Ascending aorta (tissue), 2 donors: ENCODE measurements around the gene SDK1. TPM values are rescaled to one million over a fixed set of nuclear protein-coding genes. Genes with fewer than 3 reads are reported as not detected.

Experiments
- DNase-seq, 2 donors: peaks; one replicate each; pipeline ENCODE4 v3.0.0-alpha.2; 2019; ENCODE audit warnings: low spot score in 2 of 2
- H3K27ac ChIP-seq, 2 donors: fragments of 200-600 bp; sonication (generic); one replicate each; pipeline ENCODE4 v1.5.1; 2016 to 2017; ENCODE audit warnings: mild to moderate bottlenecking in 1 of 2
- H3K27me3 ChIP-seq: fragments of 200-600 bp; sonication (generic); one replicate; pipeline ENCODE4 v1.5.1; 2017
- H3K36me3 ChIP-seq, 2 donors: fragments of 200-600 bp; sonication (generic); one replicate each; pipeline ENCODE4 v1.5.1; 2016
- H3K4me1 ChIP-seq, 2 donors: fragments of 200-600 bp; sonication (generic); one replicate each; pipeline ENCODE4 v1.5.1; 2016 to 2017; ENCODE audit warnings: mild to moderate bottlenecking in 1 of 2
- H3K4me3 ChIP-seq, 2 donors: fragments of 200-600 bp; sonication (generic); one replicate each; pipeline ENCODE4 v1.5.1; 2016 to 2017; ENCODE audit warnings: mild to moderate bottlenecking in 1 of 2
- H3K9me3 ChIP-seq, 2 donors: fragments of 200-600 bp; sonication (generic); one replicate each; pipeline ENCODE4 v1.5.1; 2016
- CTCF ChIP-seq, 3 experiments: fragments of 200-600 bp in 2 of 3; fragments of 450-650 bp in 1 of 3; sonication (generic) in 2 of 3; IDR thresholded peaks; one replicate each; pipeline ENCODE4 v1.5.1; 2016 to 2019; ENCODE audit warnings: antibody characterized with exemption in 3 of 3, mild to moderate bottlenecking in 1 of 3, moderate library complexity in 1 of 3
- intact Hi-C: fragments of 100-400 bp; cut with DNase I; formaldehyde crosslinking; loops from one replicate; pipeline ENCODE4 v1.15.1; 2023
- total RNA-seq: library from RNA; depleted of rRNA; stranded (reverse); fragments of >200 nt; gene quantifications from one replicate; pipeline ENCODE4 v1.1.0, GENCODE V29; 2016

SDK1 gene
- total RNA-seq, 1 donor from 2014 or later: 13.3 TPM

DNA sequence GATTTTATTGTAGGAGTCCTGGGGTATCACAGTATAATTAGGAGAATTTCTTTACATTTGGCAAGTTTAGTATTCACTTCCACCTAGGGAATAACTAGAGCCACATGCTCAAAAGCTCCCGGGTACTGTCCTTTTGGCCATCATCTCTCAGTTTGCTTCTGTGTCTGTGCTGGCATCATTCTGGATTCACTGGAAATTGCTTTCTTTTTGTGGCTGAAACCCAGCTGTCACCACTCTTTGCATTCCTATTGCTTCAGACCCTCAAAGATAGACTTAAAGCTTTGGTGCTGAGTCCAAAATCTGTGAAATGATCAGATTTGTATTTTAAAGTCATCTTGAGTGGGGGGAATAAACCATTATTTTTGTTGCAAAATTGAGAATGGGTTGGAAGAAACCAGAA is 8.9 kb downstream of the SDK1 start:
- Histone ChIP-seq H3K27ac (no peak overlapping the region), H3K4me1 (peaks cover 0 to 5% of the 10 kb centered on the region in 2 donors), H3K36me3 (no peaks in the 10 kb centered on the region), H3K27me3 (no peaks in the 10 kb centered on the region), H3K9me3 (no peaks in the 10 kb centered on the region), H3K4me3 (no peak overlapping the region)
- intact Hi-C loops: no loop called here
- TF ChIP-seq CTCF (IDR thresholded peaks at IDR 0.05): no peak
- DNase-seq: no peak

DNA sequence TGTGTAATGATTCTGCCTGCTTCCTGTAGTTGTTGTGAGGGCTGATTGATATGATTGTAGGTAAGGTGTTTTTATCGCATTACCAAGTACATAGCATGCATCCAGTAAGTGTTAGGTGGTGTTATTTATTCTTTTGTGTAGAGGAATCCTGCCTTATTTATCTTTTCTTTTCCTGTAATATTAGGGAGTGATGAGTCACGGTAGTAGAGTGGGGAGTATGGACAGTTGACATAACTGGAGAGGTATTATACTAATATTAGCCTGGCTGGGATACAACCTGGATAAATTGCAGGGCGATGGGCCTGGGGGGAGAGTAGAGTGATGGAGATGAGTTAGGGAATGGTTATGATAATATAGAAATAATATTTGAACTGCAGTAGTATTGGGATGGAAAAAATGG is 9.8 kb downstream of the SDK1 start:
- H3K4me1 ChIP-seq: peaks cover 0 to 6% of the 10 kb centered on the region in 2 donors
- H3K9me3 ChIP-seq: no peaks in the 10 kb centered on the region
- H3K4me3 ChIP-seq: no peak overlapping the region
- DNase-seq: no peak
- no peaks in the 10 kb centered on the region for H3K27me3 ChIP-seq
- no peak overlapping the region for H3K27ac ChIP-seq
- no peaks in the 10 kb centered on the region for H3K36me3 ChIP-seq
- intact Hi-C loops: no loop called here
- no peak for TF ChIP-seq CTCF (IDR thresholded peaks at IDR 0.05)

- H3K4me3 ChIP-seq: no peak overlapping the region
- no peaks in the 10 kb centered on the region for H3K36me3 ChIP-seq
- no peak for TF ChIP-seq CTCF (IDR thresholded peaks at IDR 0.05)
- H3K27ac ChIP-seq: no peak overlapping the region
- peaks cover 0 to 6% of the 10 kb centered on the region in 2 donors for H3K4me1 ChIP-seq
- intact Hi-C loops: no loop called here
- H3K27me3 ChIP-seq: no peaks in the 10 kb centered on the region
- H3K9me3 ChIP-seq: no peaks in the 10 kb centered on the region
- no peak for DNase-seq
These were observed 11.5 kb downstream of the SDK1 start for GRCh38 chr7:3312583-3312982.

- DNase-seq: no peak
- Histone ChIP-seq H3K27ac (no peak overlapping the region), H3K36me3 (no peaks in the 10 kb centered on the region), H3K9me3 (no peaks in the 10 kb centered on the region), H3K27me3 (no peaks in the 10 kb centered on the region), H3K4me3 (no peak overlapping the region), H3K4me1 (peaks cover 0 to 4% of the 10 kb centered on the region in 2 donors)
- TF ChIP-seq CTCF (IDR thresholded peaks at IDR 0.05): no peak
- intact Hi-C loops: no loop called here
These were observed 17.8 kb downstream of the SDK1 start for GRCh38 chr7:3318874-3319273.

- H3K27me3 ChIP-seq: no peaks in the 10 kb centered on the region
- H3K36me3 ChIP-seq: no peaks in the 10 kb centered on the region
- no peak for DNase-seq
- TF ChIP-seq CTCF (IDR thresholded peaks at IDR 0.05): no peak
- no peak overlapping the region for H3K4me3 ChIP-seq
- intact Hi-C loops: no loop called here
- H3K27ac ChIP-seq: no peak overlapping the region
- no peaks in the 10 kb centered on the region for H3K4me1 ChIP-seq
- H3K9me3 ChIP-seq: no peaks in the 10 kb centered on the region
These were observed 20.2 kb downstream of the SDK1 start for GRCh38 chr7:3321206-3321605.

DNA sequence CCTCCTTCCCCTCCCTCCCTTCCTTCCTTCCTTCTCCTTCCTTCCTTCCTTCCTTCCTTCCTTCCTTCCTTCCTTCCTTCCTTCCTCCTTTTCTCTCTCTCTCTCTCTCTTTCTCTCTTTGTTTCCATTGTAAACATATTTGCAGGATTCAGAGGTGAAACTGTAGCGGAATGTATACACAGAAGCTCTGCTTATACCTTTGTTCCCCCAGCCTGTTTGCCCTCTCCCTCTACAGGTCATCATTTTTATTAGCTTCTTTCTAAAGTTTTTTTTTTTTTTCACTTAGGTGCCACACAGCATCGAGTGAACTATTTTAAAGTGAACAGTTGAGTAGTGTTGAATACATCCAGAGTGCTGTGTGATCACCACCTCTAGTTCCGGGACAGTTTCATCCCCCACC is 20.7 kb downstream of the SDK1 start:
- Histone ChIP-seq H3K36me3 (no peaks in the 10 kb centered on the region), H3K4me1 (no peaks in the 10 kb centered on the region), H3K4me3 (no peak overlapping the region), H3K9me3 (no peaks in the 10 kb centered on the region), H3K27ac (no peak overlapping the region), H3K27me3 (no peaks in the 10 kb centered on the region)
- no peak for DNase-seq
- TF ChIP-seq CTCF (IDR thresholded peaks at IDR 0.05): no peak
- intact Hi-C loops: no loop called here
